Stimulated activated CD8-positive, alpha-beta memory T cell treated with anti-CD3 and anti-CD28 coated beads, Interleukin-12 subunit alpha, Interleukin-12 subunit beta, amount 100 ng/mL, for 24 hours (primary cell): ENCODE measurements around the gene GPR62.
A peak's percentile ranks its signal among the peaks of the same experiment; 100 is the strongest.
"Not testable (repeated sequence)": the region's sequence is repeated elsewhere in the genome, so short reads cannot be mapped to it uniquely, and the experiment has no call there.

ENCODE experiments used
- DNase-seq: peaks from one replicate; pipeline ENCODE4 v3.0.0-alpha.2; 2020; ENCODE audit errors: extremely low read depth

Gene GPR62

DNA sequence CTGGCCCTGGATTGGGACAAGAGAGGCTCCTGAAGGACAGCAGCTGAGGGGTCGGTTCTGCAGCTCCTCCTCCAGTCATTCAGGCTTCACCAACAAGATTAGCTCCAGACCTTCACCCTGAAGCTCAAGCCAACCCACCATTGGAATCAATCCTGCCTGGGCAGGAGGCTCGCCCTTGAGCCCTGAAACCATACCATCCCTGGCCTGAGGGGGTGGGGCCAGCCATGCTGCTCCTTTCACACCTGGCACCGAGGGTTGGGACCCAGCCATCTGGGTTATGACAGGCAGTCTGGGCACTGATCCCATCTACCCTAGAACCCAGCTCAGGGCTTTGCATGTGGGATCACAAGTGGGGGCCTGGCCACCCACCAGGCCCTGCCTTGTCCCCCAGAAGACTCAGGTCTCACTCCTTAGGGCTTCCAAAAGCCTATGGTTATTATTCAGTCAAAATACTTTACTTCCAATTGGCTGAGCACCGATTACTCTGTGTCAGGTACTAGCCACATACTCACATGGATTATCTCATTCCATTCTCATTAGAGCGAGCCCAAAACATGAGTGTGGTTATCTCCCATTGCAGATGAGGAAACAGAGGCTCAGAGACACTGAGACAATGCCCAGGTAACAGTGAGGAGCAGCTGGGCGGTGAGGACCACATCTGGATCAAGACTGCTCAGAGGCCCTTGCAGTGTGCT is 15.6 kb downstream of the GPR62 start:
- DNase-seq: no peak

- DNase-seq: no peak
Measured at GRCh38 chr3:51971350-51971749, 16.2 kb downstream of the GPR62 start.

DNA sequence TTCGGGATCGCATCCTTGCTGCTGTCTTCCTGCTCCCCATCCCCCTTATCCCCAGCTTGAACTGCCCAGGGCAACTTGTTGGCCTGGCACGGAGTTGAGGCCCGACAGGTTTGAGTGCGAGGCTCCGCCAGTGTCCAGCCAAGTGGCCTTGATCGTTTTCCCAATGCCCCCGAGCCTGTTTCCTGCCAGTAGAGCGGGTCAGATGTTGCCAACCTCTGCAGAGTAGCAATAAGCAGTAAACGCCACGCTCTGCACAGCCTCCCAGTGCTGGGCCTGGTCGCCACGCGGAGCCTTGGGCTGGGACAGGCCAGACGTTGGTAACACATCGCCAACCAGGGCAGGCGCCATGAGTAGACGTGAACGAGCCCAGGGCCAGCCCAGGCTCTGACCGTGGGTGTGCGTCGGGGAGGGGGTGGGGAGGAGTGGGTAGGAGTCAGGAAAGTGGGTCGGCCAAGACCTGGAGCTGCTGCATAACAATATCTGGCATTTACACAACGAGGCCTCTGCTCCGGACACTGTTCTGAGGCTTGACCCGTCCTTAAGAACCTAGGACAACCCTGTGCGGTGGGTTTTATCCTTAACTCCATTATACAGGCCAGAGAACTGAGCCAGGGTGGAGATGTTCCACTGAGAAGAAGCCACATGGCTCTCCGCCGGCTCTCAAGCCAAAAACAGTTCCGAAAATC is 19.2 kb downstream of the GPR62 start:
- DNase-seq: no peak

- peak; percentile 37 for DNase-seq
Measured at GRCh38 chr3:51974963-51975851, 20.0 kb downstream of the GPR62 start, which contains the start of gene ABHD14A. Gene ABHD14A, plus strand, starts transcription at chr3:51975064. Its CDS starts 72 bp downstream, at chr3:51975136.

GRCh38 chr3:51975852-51976549 is 20.8 kb downstream of the GPR62 start:
- DNase-seq: no peak

DNA sequence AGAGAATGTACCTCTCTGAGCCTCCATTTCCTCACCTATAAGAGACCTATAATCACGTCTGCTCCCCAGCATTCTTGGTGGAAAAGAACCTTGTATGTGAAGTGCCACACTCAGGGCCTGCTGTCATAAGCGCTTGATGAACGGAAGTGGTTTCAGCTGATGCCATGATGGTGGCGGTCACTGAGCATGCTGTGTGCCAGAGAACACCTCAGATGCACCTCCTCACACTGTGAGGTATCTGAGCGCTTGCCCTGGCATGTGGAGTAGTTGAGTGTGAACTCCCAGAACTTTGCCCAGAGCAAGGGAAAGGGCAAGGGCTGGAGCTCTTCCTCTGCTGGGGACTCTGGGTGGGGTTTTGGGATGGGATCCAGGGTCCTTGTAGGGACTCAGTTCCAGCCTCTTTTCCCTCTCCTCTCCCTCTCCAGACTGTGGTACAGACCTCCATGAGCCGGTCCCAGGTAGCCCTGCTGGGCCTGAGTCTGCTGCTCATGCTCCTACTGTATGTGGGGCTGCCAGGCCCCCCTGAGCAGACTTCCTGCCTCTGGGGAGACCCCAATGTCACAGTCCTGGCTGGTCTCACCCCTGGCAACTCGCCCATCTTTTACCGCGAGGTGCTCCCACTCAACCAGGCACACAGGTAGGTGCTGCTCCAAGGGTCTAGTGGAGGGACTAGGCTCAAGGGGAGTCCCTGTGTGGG is 22.4 kb downstream of the GPR62 start:
- no peak for DNase-seq

DNA sequence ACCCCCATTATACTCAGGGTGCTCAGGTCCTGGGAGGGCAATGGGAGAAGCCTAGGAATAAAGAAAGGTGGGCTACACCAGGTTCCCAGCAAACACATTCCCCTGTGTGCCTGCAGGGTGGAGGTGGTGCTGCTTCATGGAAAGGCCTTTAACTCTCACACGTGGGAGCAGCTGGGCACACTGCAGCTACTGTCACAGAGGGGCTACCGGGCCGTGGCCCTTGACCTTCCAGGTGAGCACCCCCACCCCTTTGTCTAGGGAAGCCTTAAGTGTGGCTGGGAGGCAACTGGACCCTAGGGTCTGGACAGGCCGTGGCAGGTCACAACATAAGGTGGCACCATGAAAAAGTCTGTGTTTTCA is 22.9 kb downstream of the GPR62 start:
- DNase-seq: no peak

DNA sequence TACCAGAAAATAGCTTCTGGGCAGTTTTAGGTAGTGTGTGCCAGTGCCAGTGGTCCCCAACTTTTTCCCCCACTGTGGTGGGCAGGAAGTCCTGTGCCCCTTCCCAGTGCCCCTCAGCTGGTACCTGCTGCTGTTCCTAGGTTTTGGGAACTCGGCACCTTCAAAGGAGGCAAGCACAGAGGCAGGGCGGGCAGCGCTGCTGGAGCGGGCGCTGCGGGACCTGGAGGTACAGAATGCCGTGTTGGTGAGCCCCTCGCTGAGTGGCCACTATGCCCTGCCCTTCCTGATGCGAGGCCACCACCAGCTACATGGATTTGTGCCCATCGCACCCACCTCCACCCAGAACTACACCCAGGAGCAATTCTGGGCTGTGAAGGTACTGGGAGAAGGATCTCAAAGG is 25.1 kb downstream of the GPR62 start:
- DNase-seq: no peak

DNA sequence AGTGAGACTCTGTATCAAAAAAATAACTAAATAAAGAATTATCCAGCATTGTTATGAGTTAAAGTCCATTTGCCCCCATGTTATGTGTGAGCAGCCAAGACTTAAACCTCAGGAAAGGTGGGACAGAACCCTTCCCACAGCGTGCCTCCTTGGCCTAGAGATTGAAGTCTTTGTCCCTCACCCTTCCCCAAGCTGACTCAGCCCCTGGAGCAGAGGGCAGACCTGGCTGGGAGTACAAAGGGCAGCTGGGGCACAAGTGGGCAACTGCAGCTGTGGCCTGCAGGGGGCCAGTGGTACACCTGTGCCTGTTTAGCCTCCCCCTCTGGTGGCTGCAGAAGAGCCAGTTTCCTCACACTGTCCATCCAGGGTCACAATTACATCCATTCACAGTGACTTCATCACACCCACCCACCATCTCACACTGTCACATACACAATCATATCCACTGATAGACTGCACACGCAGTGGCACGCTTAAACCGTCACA is 27.2 kb downstream of the GPR62 start:
- DNase-seq: no peak

DNA sequence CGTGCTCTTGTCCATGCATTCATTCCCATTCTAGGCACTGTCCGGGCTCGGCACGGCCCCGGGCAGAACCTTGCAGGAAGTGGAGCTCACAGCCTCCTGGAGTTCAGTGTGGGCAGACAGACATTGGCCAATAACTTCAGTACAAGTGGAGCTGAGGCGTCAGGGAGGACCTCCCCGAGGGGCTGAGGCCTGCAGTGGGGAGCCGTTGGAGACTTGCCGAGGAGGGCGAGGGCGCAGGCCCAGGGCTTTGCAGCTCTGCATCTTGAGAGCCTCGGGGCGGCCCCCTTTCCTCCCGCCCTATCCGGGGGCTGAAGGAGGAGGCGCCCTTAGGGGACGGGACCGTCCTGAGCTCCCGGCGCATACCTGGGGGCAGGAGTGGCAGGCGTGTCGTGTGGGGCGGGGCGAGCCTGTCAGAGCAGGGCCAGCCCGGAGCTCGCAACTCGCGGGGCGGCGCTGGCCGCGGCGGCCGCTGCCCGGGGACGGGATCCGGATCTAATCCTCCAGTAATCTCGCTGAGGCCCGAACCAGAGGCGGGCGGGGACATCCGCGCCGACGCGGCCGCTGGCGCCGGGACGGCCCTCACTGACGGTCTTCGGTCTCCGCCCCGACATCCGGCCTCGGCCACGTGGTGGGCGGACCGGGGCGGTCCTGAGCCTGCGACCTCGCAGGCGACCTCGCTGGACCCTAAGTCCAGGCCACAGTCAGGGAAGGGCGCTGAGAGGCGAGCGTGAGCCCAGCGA is 27.8 kb downstream of the GPR62 start, which contains the start of gene ACY1:
ACY1 (plus strand) TSS at position 698 of the 740 bp plus-strand sequence. CDS start 530 bp downstream, outside the sequence.
- DNase-seq: peak; percentile 67

DNA sequence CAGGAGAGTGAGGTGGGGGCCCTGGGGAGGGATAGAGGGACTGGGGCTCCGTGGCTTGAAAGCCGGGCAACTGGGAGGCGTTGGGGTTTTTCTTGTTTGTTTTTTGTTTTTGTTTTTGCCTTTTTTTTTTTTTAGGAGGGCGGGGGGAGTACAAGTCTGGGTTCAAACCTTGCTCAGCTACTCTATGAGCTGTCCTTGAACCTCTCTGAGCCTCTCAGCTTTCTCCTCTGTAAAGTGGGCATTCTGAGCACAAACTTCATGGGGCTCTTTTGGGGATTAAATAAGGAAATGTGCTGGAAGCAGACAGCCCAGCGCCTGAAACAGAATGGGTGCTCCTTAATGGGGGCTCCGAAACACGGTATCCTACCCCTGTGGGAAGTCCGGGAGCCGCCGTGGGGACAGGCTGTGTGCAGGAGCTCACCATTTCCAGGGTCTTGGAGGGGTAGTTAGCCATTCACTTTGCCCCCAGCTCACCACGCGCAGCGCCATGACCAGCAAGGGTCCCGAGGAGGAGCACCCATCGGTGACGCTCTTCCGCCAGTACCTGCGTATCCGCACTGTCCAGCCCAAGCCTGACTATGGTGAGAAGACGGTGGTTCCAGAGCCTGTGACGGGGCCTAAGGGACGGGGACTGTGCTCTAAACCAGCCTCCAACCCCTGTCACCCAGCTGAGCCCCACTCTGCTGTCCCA is 28.5 kb downstream of the GPR62 start:
- no peak for DNase-seq

DNA sequence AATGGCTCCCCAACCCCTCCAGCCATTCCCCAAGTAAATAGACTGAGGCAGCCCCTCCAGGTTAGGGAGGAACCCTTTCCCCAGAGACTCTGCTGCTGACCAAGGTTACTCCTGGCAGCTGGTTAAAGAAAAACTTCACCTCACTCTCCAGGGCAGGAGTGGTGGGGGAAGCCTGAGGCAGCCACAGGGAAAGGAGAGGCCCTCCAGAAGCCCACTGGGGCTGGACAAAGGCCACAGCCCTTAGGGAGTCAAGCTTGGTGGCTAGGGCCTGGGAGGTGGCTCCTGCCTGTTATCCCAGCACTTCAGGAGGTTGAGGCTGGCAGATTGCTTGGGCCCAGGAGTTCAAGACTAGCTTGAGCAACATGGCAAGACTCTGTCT is 29.1 kb downstream of the GPR62 start:
- DNase-seq: no peak

- DNase-seq: no peak
Measured at GRCh38 chr3:51985063-51985462, 29.9 kb downstream of the GPR62 start.

DNA sequence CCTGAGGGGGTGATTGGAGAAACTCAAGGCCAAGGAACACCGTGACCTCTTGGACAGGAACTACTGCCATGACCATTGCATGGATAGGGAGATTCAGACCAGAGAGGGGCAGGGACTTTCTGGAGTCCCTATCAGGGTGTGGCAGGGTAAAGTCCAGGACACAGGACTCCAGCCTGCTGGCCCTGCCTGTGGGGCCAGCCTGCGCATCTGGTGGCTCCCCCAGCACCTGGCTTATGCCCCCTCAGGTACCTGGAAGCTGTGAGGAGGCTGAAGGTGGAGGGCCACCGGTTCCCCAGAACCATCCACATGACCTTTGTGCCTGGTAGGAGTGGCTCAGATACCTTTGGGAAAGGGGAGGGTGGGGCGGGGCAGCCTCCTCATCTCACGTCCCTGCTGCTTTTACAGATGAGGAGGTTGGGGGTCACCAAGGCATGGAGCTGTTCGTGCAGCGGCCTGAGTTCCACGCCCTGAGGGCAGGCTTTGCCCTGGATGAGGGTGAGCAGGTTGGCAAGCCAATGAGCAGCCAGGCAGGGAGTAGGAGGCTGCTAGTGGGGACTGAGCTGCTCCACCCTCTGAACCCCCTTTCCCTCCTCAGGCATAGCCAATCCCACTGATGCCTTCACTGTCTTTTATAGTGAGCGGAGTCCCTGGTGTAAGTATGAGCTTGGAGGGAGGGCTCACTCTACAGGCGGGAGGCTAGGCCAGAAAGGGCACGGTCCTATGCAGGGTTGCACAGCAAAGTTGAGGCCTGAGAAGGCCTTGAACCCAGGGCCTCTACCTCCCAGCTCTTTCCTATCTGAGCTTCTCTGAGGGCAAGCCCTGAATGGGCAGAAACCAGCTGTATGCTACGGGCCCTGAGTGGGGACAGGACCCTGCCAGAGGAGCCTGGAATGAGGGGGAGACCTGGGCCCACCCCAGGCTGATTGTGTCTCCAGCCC is 31.1 kb downstream of the GPR62 start:
- DNase-seq: no peak

GRCh38 chr3:51987568-51987967 is 32.4 kb downstream of the GPR62 start:
- DNase-seq: no peak

- no peak for DNase-seq
Measured at GRCh38 chr3:51988286-51989146, 33.3 kb downstream of the GPR62 start.

DNA sequence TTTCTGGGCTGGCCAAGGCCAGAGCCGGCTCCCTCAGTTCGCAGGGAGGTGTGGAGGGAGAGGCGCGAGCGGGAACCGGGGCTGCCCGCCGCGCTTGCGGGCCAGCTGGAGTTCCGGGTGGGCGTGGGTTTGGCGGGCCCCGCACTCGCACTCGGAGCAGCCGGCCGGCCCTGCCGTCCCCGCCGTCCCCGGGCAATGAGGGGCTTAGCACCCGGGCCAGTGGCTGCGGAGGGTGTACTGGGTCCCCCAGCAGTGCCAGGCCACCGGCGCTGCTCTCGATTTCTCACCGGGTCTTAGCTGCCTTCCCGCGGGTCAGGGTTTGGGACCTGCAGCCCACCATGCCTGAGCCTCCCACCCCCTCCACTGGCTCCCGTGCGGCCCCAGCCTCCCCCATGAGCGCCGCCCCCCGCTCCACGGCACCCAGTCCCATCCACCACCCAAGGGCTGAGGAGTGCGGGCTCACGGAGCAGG is 35.4 kb downstream of the GPR62 start:
- DNase-seq: not testable (repeated sequence)
